CD8-positive, alpha-beta memory T cell (primary cell): ENCODE measurements around the gene PLXNA1. TPM values are rescaled to one million over a fixed set of nuclear protein-coding genes. Genes with fewer than 3 reads are reported as not detected.

Experiments used
- CTCF ChIA-PET: fragments of 350-600 bp; sonication (Branson Sonifier 250); formaldehyde crosslinking; loops from one replicate; lab custom pipeline; 2021; ENCODE audit warnings: antibody characterized with exemption; lab: Charles Lee
- POLR2A ChIA-PET: fragments of 350-600 bp; sonication (Branson Sonifier 250); formaldehyde crosslinking; loops from one replicate; lab custom pipeline; 2021; ENCODE audit warnings: antibody characterized with exemption; lab: Charles Lee
- DNase-seq, 5 donors: peaks; one replicate each; pipeline versions ENCODE4 v3.0.0 to v3.0.0-alpha.2; 2020 to 2022; ENCODE audit warnings: mixed read lengths in 1 of 5
- H3K27ac ChIP-seq: one replicate; pipeline ENCODE4 v1.7.0; 2013; ENCODE audit warnings: low read depth, mild to moderate bottlenecking, low read length, moderate library complexity
- H3K27me3 ChIP-seq: 2 replicates; pipeline ENCODE4 v1.7.0; 2013; ENCODE audit warnings: low read length, mild to moderate bottlenecking; ENCODE audit not compliant: insufficient read depth, poor library complexity, severe bottlenecking
- H3K36me3 ChIP-seq: 2 replicates; pipeline ENCODE4 v1.7.0; 2013; ENCODE audit warnings: mild to moderate bottlenecking, low read length, moderate library complexity; ENCODE audit not compliant: insufficient read depth
- H3K4me1 ChIP-seq: 2 replicates; pipeline ENCODE4 v1.7.0; 2013; ENCODE audit warnings: mild to moderate bottlenecking, low read length, moderate library complexity; ENCODE audit not compliant: insufficient read depth
- H3K4me3 ChIP-seq: 2 replicates; pipeline ENCODE4 v1.7.0; 2013; ENCODE audit warnings: mild to moderate bottlenecking, low read length
- H3K9me3 ChIP-seq: 2 replicates; pipeline ENCODE4 v1.7.0; 2013; ENCODE audit warnings: mild to moderate bottlenecking, low read length
- H3K27ac Mint-ChIP-seq, 8 donors: one replicate each; pipeline ENCODE4 v1.8.0; 2020 to 2021; ENCODE audit warnings: mixed read lengths in 8 of 8, mild to moderate bottlenecking in 6 of 8, inconsistent platforms in 3 of 8, moderate library complexity in 3 of 8
- H3K27me3 Mint-ChIP-seq, 2 donors: one replicate each; pipeline ENCODE4 v1.8.0; 2020 to 2021; ENCODE audit warnings: mixed read lengths in 2 of 2, mild to moderate bottlenecking in 1 of 2, moderate library complexity in 1 of 2
- H3K36me3 Mint-ChIP-seq, 3 donors: one replicate each; pipeline ENCODE4 v1.8.0; 2020 to 2021; ENCODE audit warnings: mixed read lengths in 3 of 3, inconsistent platforms in 1 of 3, mild to moderate bottlenecking in 1 of 3
- H3K4me1 Mint-ChIP-seq, 3 donors: one replicate each; pipeline ENCODE4 v1.8.0; 2020 to 2021; ENCODE audit warnings: mixed read lengths in 3 of 3, inconsistent platforms in 1 of 3, mild to moderate bottlenecking in 1 of 3
- H3K4me3 Mint-ChIP-seq, 7 donors: one replicate each; pipeline ENCODE4 v1.8.0; 2020 to 2021; ENCODE audit warnings: mixed read lengths in 7 of 7, mild to moderate bottlenecking in 6 of 7, moderate library complexity in 4 of 7, inconsistent platforms in 2 of 7
- H3K9me3 Mint-ChIP-seq, 5 donors: one replicate each; pipeline ENCODE4 v1.8.0; 2020 to 2022; ENCODE audit warnings: mixed read lengths in 5 of 5, mild to moderate bottlenecking in 3 of 5, moderate library complexity in 2 of 5, inconsistent platforms in 1 of 5
- polyA plus RNA-seq: library from polyadenylated mRNA; unstranded; fragments of 300-500 nt; fragmentation: Illumina TruSeq; gene quantifications from one replicate; pipeline ENCODE4 v1.2.3, GENCODE V29; 2021
- total RNA-seq, 2 experiments: library from RNA; stranded (reverse); gene quantifications; one replicate each; pipeline ENCODE4 v1.2.3, GENCODE V29; 2021

Gene PLXNA1
- total and polyA plus RNA-seq, 3 experiments from 2014 or later, result 1.0 to 15.9 (median 14.4) TPM

DNA sequence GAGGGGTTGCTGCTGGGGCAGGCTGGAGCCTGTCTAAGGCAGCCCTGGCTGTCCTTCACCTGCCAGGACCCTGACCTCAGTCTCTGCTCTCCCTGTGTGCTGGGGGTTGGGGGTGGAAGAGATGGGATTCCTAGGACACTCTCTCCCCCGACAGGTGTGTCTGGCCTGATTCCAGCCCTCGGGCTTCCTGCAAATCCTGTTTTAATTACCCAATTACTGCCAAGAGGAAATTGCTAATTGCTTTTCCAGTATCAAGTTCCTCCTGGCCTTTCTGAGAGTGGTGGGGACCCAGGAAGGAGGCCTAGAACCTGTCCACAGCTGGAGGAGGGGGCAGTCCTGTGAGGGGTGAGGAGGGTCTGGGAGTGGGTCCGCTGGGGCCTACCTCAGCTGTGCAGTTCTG, 15.8 kb downstream of the PLXNA1 start:
- ChIA-PET CTCF (no interaction called here), POLR2A (no interaction called here)
- Histone ChIP-seq H3K36me3 (no peaks in the 10 kb centered on the region), H3K27me3 (no peaks in the 10 kb centered on the region), H3K9me3 (no peaks in the 10 kb centered on the region), H3K27ac (no peak overlapping the region), H3K4me1 (no peaks in the 10 kb centered on the region), H3K4me3 (no peak overlapping the region)
- H3K27ac Mint-ChIP-seq, result no peak overlapping the region
- peaks cover 0 to 2% (median 0%) of the 10 kb centered on the region in 3 donors for H3K36me3 Mint-ChIP-seq
- no peak for DNase-seq
- H3K4me1 Mint-ChIP-seq, result peaks cover 0 to 6% (median 0%) of the 10 kb centered on the region in 3 donors
- H3K4me3 Mint-ChIP-seq, result no peak overlapping the region
- no peaks in the 10 kb centered on the region for H3K9me3 Mint-ChIP-seq
- H3K27me3 Mint-ChIP-seq, result no peaks in the 10 kb centered on the region

DNA sequence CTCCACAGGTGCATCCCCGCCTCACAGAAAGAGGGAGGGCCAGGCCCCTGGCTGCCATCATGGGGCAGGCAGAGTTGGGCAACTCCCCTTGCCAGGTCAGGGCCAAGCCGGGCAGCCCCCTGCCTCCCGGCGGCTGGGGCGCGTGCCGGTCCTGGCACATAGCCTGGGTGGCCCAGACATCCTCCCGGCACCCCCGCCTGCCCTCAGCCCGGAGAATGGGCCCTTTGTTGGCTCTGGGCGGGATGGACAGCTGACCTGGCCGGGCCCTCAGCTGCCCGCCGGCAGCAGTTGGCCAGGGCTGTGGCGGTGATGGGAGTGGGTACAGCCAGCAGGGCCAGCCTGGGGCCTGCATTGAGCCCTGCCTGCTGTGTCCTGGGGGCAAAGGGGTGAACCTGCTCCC, 16.5 kb downstream of the PLXNA1 start:
- H3K27me3 ChIP-seq, result no peaks in the 10 kb centered on the region
- H3K4me1 ChIP-seq, result no peaks in the 10 kb centered on the region
- H3K4me3 ChIP-seq, result no peak overlapping the region
- DNase-seq, result no peak
- POLR2A ChIA-PET, result no interaction called here
- Mint-ChIP-seq H3K4me1 (peaks cover 0 to 4% (median 0%) of the 10 kb centered on the region in 3 donors), H3K27me3 (no peaks in the 10 kb centered on the region), H3K36me3 (peaks cover 0 to 2% (median 0%) of the 10 kb centered on the region in 3 donors), H3K9me3 (no peaks in the 10 kb centered on the region), H3K27ac (no peak overlapping the region), H3K4me3 (no peak overlapping the region)
- CTCF ChIA-PET, result no interaction called here
- no peaks in the 10 kb centered on the region for H3K36me3 ChIP-seq
- no peaks in the 10 kb centered on the region for H3K9me3 ChIP-seq
- H3K27ac ChIP-seq, result no peak overlapping the region

DNA sequence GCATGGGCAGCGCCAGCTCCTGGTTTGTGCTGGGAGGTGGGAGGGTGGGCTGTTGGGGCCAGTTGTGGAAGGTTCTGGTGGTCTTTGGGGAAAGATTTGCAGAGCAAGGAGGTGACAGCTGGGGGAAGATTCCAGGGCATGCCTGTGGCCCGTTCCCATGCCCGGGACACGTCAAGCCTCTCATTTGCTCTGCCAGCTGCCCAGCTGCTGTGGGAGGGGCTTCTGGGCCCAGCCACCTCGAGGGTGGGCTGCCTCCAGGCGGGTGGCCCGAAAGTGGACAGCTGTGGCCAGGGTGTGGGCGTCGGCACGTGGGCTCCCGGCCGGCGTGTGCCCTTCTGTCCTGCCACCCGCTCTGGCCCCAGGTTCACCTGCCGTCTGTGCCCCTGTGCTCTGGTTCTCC, 17.2 kb downstream of the PLXNA1 start:
- no peak for DNase-seq
- Histone ChIP-seq H3K27ac (no peak overlapping the region), H3K4me1 (no peaks in the 10 kb centered on the region), H3K36me3 (no peaks in the 10 kb centered on the region), H3K4me3 (no peak overlapping the region), H3K9me3 (no peaks in the 10 kb centered on the region), H3K27me3 (no peaks in the 10 kb centered on the region)
- no peaks in the 10 kb centered on the region for H3K27me3 Mint-ChIP-seq
- peaks cover 0 to 3% (median 0%) of the 10 kb centered on the region in 3 donors for H3K36me3 Mint-ChIP-seq
- ChIA-PET POLR2A (no interaction called here), CTCF (no interaction called here)
- H3K9me3 Mint-ChIP-seq, result no peaks in the 10 kb centered on the region
- H3K4me1 Mint-ChIP-seq, result peaks cover 0 to 4% (median 0%) of the 10 kb centered on the region in 3 donors
- no peak overlapping the region for H3K4me3 Mint-ChIP-seq
- no peak overlapping the region for H3K27ac Mint-ChIP-seq

DNA sequence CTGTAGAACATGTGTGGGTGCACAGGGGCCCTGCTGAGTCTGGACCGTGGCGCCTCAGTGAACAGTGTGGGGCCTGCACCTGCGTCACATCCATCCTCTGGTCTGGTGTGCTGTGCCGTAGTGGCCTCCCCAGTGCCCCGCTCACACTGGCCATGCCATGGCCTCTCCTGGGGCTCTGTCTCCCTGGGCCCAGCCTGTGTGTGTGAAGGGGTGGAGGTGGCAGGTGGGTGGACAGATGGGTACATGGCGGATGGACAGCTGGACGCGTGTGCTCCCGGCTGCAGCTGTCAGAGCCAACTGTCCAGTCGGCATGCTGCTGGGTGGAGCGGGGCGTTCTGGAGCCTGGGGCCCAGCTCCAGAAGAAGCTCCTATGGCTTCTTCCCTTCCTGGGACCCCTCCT, 17.8 kb downstream of the PLXNA1 start:
- H3K9me3 ChIP-seq, result no peaks in the 10 kb centered on the region
- no peak for DNase-seq
- Mint-ChIP-seq H3K4me1 (peaks cover 0 to 4% (median 0%) of the 10 kb centered on the region in 3 donors), H3K4me3 (no peak overlapping the region), H3K36me3 (peaks cover 0 to 3% (median 0%) of the 10 kb centered on the region in 3 donors), H3K9me3 (no peaks in the 10 kb centered on the region), H3K27ac (no peak overlapping the region), H3K27me3 (no peaks in the 10 kb centered on the region)
- ChIA-PET CTCF (no interaction called here), POLR2A (no interaction called here)
- no peaks in the 10 kb centered on the region for H3K4me1 ChIP-seq
- H3K36me3 ChIP-seq, result no peaks in the 10 kb centered on the region
- no peak overlapping the region for H3K4me3 ChIP-seq
- no peak overlapping the region for H3K27ac ChIP-seq
- no peaks in the 10 kb centered on the region for H3K27me3 ChIP-seq

DNA sequence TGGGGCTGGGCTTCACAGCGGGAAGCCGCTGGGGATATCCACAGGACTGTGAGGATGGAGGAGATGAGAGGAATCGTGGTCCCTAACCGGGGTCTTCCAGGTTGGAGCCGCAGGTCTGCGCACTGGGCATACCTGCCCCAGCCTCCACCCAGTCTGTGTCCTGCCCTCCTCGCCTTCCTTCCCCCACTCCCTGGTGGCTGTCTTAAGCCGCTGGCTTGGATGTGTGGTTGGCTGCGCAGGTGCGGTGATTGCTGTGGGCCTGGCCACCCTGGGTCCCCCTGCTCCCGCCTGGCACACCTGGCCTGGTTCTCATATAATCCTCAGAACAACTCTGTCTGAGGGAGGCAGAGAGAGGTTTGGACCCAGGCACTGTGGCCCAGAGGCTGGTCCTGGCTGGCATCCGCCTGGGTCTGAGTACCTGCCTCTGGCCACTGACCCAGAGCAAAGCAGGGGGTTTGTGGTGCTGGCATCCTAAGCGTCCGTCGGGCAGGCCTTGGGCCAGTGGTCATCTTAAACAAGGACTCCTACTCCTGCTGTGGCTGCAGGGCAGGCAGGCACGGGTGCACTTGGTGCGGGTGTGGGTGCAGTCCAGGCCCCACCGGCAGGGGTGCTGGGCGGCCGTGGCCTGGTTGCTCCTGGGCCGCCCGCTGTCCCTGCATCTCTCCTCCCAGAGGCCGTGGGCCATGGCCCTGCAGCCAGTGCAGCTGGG, 18.7 kb downstream of the PLXNA1 start:
- H3K27me3 ChIP-seq, result no peaks in the 10 kb centered on the region
- H3K4me3 ChIP-seq, result no peak overlapping the region
- H3K9me3 ChIP-seq, result no peaks in the 10 kb centered on the region
- no peaks in the 10 kb centered on the region for H3K27me3 Mint-ChIP-seq
- H3K36me3 Mint-ChIP-seq, result peaks cover 0 to 3% (median 0%) of the 10 kb centered on the region in 3 donors
- H3K36me3 ChIP-seq, result no peaks in the 10 kb centered on the region
- H3K27ac Mint-ChIP-seq, result peak overlapping the region in 1 of 8 donors; percentile 24
- peaks cover 0 to 4% (median 0%) of the 10 kb centered on the region in 3 donors for H3K4me1 Mint-ChIP-seq
- CTCF ChIA-PET, result no interaction called here
- no peak overlapping the region for H3K27ac ChIP-seq
- H3K4me3 Mint-ChIP-seq, result no peak overlapping the region
- DNase-seq, result no peak
- no peaks in the 10 kb centered on the region for H3K9me3 Mint-ChIP-seq
- POLR2A ChIA-PET, result no interaction called here
- no peaks in the 10 kb centered on the region for H3K4me1 ChIP-seq

DNA sequence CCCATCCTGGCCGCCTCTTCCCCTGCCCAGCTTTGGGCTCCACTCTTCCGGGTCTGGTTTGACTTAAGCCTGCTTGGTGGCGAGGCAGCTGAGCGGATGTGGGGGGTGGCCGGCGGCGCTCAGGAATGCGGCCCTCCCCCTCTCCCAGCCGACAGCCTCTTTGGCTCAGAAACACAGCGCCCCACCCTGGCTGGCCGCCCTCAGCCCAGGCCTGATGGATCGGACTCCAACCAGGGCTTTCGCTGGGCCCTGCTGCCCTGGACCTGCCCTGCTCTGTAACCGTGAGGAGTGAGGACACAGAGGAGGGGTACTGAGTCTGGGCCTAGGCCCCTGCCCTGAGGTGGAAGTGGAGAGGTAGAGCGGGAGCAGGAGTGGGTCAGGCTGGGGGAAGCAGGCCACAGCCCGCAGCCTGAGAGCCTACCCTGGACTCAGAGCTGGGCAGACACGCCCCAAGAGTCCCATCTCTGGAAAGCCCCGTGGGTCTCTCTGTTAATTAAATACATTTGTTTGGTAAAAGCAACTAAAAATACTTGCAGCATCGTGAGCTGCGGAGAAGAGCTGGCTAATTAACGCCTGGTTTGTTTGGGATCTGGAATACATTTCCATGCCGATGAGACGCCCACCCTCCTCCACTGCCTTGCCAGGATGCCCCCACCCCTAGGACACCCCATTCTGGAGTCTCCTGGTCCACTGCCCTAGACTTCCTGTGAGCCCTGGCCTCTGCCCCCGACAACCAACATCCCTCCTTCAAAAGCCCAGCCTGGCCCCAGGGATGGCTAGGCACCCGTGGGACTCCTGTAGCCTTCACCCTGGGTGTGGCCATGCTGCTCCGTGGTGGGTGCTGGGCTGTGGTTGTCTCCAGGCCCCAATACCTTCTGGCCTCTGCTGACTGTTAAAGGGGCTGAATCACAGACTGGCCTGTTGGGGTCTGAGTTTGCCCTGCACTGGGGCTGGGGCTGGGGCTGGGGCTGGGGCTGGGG, 19.6 kb downstream of the PLXNA1 start:
- Histone ChIP-seq H3K4me3 (no peak overlapping the region), H3K9me3 (no peaks in the 10 kb centered on the region), H3K4me1 (no peaks in the 10 kb centered on the region), H3K27ac (no peak overlapping the region), H3K36me3 (no peaks in the 10 kb centered on the region), H3K27me3 (no peaks in the 10 kb centered on the region)
- ChIA-PET CTCF (no interaction called here), POLR2A (no interaction called here)
- Mint-ChIP-seq H3K9me3 (no peaks in the 10 kb centered on the region), H3K36me3 (peaks cover 0 to 9% (median 0%) of the 10 kb centered on the region in 3 donors), H3K27me3 (no peaks in the 10 kb centered on the region), H3K4me3 (no peak overlapping the region), H3K27ac (peak overlapping the region in 1 of 8 donors; percentile 50), H3K4me1 (peaks cover 0 to 4% (median 0%) of the 10 kb centered on the region in 3 donors)
- no peak for DNase-seq

DNA sequence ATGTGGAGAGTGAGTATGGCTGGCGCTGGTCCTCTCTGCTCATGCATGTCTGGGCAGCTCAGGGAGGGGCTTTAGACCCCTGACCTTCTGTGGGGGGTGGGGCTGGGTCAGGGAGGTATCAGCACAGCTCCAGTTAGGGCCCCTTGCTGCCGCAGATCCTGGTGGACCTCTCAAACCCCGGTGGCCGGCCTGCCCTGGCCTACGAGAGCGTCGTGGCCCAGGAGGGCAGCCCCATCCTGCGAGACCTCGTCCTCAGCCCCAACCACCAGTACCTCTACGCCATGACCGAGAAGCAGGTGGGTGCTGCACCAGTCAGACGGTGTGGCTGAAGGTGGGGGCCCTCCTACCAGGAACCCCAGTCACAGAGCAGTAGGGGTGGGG, 20.2 kb downstream of the PLXNA1 start:
- no peak overlapping the region for H3K4me3 ChIP-seq
- Mint-ChIP-seq H3K27me3 (no peaks in the 10 kb centered on the region), H3K9me3 (no peaks in the 10 kb centered on the region), H3K36me3 (peaks cover 0 to 9% (median 0%) of the 10 kb centered on the region in 3 donors), H3K4me1 (peaks cover 0 to 4% (median 0%) of the 10 kb centered on the region in 3 donors), H3K4me3 (no peak overlapping the region), H3K27ac (peak overlapping the region in 1 of 8 donors; percentile 83)
- no peaks in the 10 kb centered on the region for H3K9me3 ChIP-seq
- no peaks in the 10 kb centered on the region for H3K36me3 ChIP-seq
- no peaks in the 10 kb centered on the region for H3K27me3 ChIP-seq
- no peaks in the 10 kb centered on the region for H3K4me1 ChIP-seq
- CTCF ChIA-PET, result no interaction called here
- POLR2A ChIA-PET, result no interaction called here
- no peak for DNase-seq
- no peak overlapping the region for H3K27ac ChIP-seq
